KMS-11 (cell line): Measurements from ENCODE around the gene NINJ2.

Source experiments
- H2AFZ ChIP-seq: fragments of 200-600 bp; sonication (generic); 2 replicates; pipeline ENCODE4 v1.6.1; 2016; ENCODE audit warnings: antibody characterized with exemption, mixed run types, low read depth
- H3K27ac ChIP-seq: fragments of 200-600 bp; sonication (generic); 2 replicates; pipeline ENCODE4 v1.6.1; 2016; ENCODE audit warnings: mild to moderate bottlenecking, mixed run types
- H3K27me3 ChIP-seq: fragments of 200-600 bp; sonication (generic); 2 replicates; pipeline ENCODE4 v1.6.1; 2017; ENCODE audit warnings: mild to moderate bottlenecking, low read depth, mixed run types, moderate library complexity; ENCODE audit not compliant: insufficient read depth
- H3K36me3 ChIP-seq: fragments of 200-600 bp; sonication (generic); 2 replicates; pipeline ENCODE4 v1.6.1; 2017; ENCODE audit warnings: mild to moderate bottlenecking, mixed run types; ENCODE audit not compliant: insufficient read depth
- H3K4me1 ChIP-seq: fragments of 200-600 bp; sonication (generic); 2 replicates; pipeline ENCODE4 v1.6.1; 2016; ENCODE audit warnings: mild to moderate bottlenecking, low read depth, mixed run types; ENCODE audit not compliant: poor library complexity, severe bottlenecking
- H3K4me2 ChIP-seq: fragments of 200-600 bp; sonication (generic); 2 replicates; pipeline ENCODE4 v1.7.0; 2016; ENCODE audit warnings: mild to moderate bottlenecking, mixed run types
- H3K4me3 ChIP-seq: fragments of 200-600 bp; sonication (generic); IDR thresholded peaks from 2 replicates; pipeline ENCODE4 v1.6.1; 2017; ENCODE audit warnings: low read depth, low read length, mixed read lengths; ENCODE audit not compliant: insufficient read depth
- H3K79me2 ChIP-seq: fragments of 200-600 bp; sonication (generic); 2 replicates; pipeline ENCODE4 v1.6.1; 2016; ENCODE audit warnings: low read depth, mixed run types; ENCODE audit not compliant: insufficient read depth
- H3K9ac ChIP-seq: fragments of 200-600 bp; sonication (generic); 2 replicates; pipeline ENCODE4 v1.6.1; 2016; ENCODE audit warnings: mild to moderate bottlenecking, mixed run types
- H4K20me1 ChIP-seq: fragments of 200-600 bp; sonication (generic); 2 replicates; pipeline ENCODE4 v1.6.1; 2016; ENCODE audit warnings: mild to moderate bottlenecking, mixed run types; ENCODE audit not compliant: insufficient read depth
- CTCF ChIP-seq: fragments of 200-600 bp; sonication (generic); conservative IDR thresholded peaks from 2 replicates; pipeline ENCODE4 v1.6.1; 2017; ENCODE audit warnings: low read depth, mild to moderate bottlenecking, antibody characterized with exemption, low read length, moderate library complexity, mixed read lengths

NINJ2 gene

GRCh38 chr12:650983-651382 is 12.3 kb downstream of the NINJ2 start:
- TF ChIP-seq CTCF = no peak
- H3K36me3 ChIP-seq = no peaks in the 10 kb centered on the region
- H4K20me1 ChIP-seq = no peaks in the 10 kb centered on the region
- no peak overlapping the region for H3K27ac ChIP-seq
- H3K4me3 ChIP-seq = no peak overlapping the region
- no peak overlapping the region for H3K4me2 ChIP-seq
- no peak overlapping the region for H2AFZ ChIP-seq
- H3K9ac ChIP-seq = no peak overlapping the region
- H3K79me2 ChIP-seq = no peaks in the 10 kb centered on the region
- H3K4me1 ChIP-seq = no peaks in the 10 kb centered on the region
- H3K27me3 ChIP-seq = no peaks in the 10 kb centered on the region

- Histone ChIP-seq H3K27me3 (no peaks in the 10 kb centered on the region), H3K4me3 (no peak overlapping the region), H3K27ac (no peak overlapping the region), H4K20me1 (no peaks in the 10 kb centered on the region), H2AFZ (no peak overlapping the region), H3K4me1 (no peaks in the 10 kb centered on the region), H3K79me2 (no peaks in the 10 kb centered on the region), H3K4me2 (no peak overlapping the region), H3K36me3 (no peaks in the 10 kb centered on the region), H3K9ac (no peak overlapping the region)
- TF ChIP-seq CTCF = no peak
Observed at GRCh38 chr12:647385-648085, 15.7 kb downstream of the NINJ2 start.

GRCh38 chr12:646442-647384 is 16.5 kb downstream of the NINJ2 start:
- H3K27ac ChIP-seq = no peak overlapping the region
- H3K4me3 ChIP-seq = no peak overlapping the region
- no peak for TF ChIP-seq CTCF
- H3K9ac ChIP-seq = no peak overlapping the region
- no peaks in the 10 kb centered on the region for H4K20me1 ChIP-seq
- peaks cover 6% of the 10 kb centered on the region for H3K4me1 ChIP-seq
- no peak overlapping the region for H2AFZ ChIP-seq
- no peaks in the 10 kb centered on the region for H3K79me2 ChIP-seq
- H3K27me3 ChIP-seq = no peaks in the 10 kb centered on the region
- H3K4me2 ChIP-seq = no peak overlapping the region
- H3K36me3 ChIP-seq = no peaks in the 10 kb centered on the region

GRCh38 chr12:645563-646071 is 17.6 kb downstream of the NINJ2 start:
- Histone ChIP-seq H2AFZ (no peak overlapping the region), H3K4me1 (peaks cover 6% of the 10 kb centered on the region), H3K4me3 (no peak overlapping the region), H4K20me1 (no peaks in the 10 kb centered on the region), H3K36me3 (no peaks in the 10 kb centered on the region), H3K79me2 (no peaks in the 10 kb centered on the region), H3K27me3 (no peaks in the 10 kb centered on the region), H3K27ac (no peak overlapping the region), H3K9ac (no peak overlapping the region), H3K4me2 (no peak overlapping the region)
- no peak for TF ChIP-seq CTCF
